NCI-H1436 treated with DMSO at 0.1 percent for 48 hours (cell line): ENCODE measurements around the gene IVL.

ENCODE experiments used
- DNase-seq: peaks from one replicate; lab custom pipeline; 2025; lab: John Stamatoyannopoulos, UW

Gene IVL, protein sequence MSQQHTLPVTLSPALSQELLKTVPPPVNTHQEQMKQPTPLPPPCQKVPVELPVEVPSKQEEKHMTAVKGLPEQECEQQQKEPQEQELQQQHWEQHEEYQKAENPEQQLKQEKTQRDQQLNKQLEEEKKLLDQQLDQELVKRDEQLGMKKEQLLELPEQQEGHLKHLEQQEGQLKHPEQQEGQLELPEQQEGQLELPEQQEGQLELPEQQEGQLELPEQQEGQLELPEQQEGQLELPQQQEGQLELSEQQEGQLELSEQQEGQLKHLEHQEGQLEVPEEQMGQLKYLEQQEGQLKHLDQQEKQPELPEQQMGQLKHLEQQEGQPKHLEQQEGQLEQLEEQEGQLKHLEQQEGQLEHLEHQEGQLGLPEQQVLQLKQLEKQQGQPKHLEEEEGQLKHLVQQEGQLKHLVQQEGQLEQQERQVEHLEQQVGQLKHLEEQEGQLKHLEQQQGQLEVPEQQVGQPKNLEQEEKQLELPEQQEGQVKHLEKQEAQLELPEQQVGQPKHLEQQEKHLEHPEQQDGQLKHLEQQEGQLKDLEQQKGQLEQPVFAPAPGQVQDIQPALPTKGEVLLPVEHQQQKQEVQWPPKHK

DNA sequence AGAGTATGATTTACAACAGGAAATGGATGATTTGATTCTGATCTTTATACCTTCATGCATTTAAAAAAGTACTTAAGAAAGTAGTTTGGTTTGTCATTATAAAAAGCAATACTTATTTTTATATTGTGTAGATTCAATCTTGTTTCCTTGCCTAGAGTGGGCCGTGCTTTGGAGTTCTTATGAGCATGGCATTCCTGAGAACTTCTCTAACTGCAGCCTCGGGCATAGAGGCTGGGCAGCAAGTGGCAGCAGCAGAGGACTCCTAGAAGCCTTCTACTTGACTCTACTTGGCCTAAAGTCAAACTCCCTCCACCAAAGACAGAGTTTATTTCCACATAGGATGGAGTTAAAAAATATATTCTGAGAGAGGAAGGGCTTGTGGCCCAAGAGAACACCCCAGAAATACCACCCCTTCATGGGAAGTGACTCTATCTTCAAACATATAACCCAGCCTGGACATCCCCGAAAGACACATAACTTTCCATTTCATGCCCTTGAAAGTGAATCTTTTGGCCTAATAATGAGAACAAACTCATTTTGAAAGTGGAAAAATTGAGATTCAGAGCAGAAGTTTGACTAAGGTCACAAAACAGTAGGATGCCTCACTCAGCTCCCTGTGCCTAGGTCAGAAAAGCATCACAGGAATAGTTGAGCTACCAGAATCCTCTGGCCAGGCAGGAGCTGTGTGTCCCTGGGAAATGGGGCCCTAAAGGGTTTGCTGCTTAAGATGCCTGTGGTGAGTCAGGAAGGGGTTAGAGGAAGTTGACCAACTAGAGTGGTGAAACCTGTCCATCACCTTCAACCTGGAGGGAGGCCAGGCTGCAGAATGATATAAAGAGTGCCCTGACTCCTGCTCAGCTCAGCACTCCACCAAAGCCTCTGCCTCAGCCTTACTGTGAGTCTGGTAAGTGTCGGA, at the start of gene IVL:
Gene IVL (plus strand): TSS at position 861 of the 916 bp plus-strand sequence. CDS start 1,252 bp downstream, outside the sequence.
- DNase-seq: no peak

DNA sequence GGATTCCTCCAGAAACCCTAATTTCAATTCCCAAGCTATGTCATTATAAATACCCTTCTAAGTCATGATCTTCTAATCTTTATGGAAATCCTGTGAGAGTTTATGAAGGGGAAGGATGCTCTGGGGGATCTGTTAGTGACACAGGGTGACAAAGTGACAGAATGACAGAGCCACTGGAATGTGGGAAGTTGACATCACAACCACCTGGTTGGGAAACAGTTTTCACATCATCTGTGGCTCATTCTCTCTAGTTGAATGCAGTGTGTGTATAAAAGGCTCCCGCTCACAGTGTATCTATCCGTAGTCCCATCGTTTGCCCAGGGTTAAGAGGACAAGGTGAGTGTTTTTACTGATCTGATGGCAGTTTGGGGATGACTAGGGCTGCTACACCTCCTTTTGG, 48.6 kb upstream of the IVL start, which contains the start of gene LCE7A:
Gene LCE7A (plus strand): TSS at position 301 of the 400 bp plus-strand sequence. CDS start 702 bp downstream, outside the sequence.
- DNase-seq: no peak

- DNase-seq: no peak
Observed at GRCh38 chr1:152860129-152860528, 48.2 kb upstream of the IVL start.

DNA sequence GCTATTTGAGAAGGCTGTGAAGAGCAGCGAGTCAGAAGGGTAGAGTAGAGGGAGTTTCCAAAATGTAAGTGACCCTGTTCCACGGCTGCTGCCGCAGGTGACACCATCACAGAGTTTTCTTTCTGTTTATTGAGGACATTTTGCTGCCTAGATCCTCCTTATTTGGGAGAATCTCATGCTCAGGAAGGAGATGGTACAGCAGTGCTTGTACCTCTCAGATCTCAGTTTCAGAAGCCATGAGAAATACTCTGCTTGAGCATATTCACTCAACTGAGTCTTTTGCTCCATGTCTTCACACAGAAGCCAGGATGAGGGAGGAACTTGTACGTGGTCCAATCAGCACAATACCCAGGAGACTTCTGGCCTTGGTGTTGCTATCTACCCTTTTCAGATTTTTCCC, 47.0 kb upstream of the IVL start:
- DNase-seq: no peak

GRCh38 chr1:152864443-152864842, 43.9 kb upstream of the IVL start:
- no peak for DNase-seq

DNA sequence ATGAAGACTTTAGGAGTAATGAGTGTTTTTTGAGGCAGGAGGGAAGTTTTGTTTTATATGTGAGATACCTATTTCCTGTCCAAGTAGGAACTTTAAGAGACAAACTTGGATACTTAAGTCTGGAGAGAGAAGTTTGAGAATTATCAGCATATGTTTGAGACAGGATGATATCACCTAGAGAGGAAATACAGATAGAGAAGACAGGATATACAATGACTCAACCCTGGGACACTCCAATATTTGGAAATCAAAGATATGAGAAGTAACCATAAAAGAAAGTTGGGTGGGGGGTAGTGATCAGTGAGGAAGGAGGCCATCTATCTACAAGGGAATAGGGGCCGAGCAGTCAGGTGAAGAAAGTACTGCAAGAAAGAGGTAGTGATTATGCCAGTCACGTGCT, 42.0 kb upstream of the IVL start:
- no peak for DNase-seq

DNA sequence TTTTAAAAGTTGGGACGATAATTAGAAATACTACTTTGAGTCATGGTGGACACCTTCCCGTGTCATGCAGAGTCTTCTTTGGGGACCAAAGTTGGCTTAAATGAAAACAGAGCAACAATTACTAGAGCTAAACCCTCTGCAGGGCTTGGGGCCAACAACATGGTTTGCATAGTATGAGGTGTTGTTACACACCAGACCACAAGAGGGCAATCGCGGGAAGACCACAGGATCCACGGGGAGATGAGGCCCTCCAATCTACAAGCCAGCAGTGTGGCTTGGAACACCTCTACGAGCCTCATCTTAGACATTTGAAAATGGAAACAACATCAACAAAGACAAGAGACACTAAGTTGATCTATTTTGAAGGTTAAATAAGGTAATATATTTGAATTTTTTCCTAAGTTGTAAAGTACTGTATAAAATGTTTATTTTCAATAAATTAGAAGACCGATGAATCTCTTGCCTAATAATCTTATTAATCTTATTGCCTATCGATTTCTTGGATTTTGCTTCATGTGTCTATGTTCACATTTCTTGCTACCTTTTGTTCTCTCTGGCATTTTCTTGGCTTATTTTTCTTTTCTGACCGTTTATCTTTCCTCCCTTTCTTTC, 38.4 kb upstream of the IVL start:
- DNase-seq: no peak

DNA sequence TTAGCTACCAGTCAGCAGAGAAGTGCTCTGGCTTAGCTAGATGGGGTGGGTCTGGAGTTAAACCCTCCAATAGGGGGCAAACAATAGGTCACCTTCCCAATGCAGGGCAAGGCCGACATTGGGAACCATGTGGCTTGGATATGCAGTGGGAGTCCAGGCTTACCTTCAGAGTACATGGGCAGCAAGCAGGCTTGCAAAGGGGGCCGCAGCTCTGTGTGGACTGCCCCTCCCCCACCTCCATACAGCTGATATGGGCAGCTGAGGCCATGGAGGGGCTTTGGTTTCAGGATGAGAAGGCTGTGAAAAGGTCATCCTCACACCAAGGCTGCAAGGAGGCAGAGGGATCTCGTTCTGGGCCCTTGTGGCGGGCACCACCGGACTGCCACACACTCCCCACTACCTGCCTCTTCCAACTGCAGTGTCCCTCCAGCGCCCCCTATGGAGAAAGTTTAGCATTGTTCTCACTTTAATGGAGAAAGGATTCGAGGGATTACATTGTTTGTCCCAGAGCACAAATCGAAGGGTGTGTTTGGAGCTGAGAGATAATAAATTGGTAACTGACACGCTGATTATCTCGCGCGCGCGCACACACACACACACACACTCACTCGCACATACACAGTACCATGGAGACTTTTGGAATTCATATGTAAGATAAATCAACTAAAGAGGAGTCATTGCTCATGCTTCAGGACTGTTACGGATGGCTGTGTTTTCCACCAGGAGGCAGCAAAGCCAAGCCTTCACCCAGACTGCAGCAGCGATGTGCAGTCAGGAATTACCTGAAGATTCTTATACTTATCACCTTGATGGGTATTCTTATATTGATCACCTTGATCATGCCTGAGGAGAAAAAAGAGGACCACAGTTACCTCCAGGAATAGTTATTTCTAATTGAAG, 37.3 kb upstream of the IVL start:
- DNase-seq: no peak

DNA sequence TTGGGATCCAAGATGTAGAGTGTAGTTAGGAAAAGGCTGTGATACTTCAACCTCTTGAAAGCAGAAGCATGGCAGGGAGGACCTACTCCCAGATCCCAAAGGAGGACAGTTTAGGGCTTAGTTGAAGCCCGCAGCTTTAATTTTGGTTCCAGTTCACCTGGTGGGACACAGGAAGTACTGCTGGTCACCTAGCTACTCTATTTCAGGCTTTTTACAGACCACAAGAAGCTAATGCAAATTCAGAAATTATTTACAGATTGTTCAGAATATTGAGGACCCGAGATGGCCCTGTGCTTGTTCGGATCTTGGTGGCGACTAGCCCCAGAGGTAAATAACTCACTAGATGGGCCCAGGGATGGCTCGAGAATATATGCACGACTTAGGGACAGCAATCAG, 36.6 kb upstream of the IVL start:
- no peak for DNase-seq

DNA sequence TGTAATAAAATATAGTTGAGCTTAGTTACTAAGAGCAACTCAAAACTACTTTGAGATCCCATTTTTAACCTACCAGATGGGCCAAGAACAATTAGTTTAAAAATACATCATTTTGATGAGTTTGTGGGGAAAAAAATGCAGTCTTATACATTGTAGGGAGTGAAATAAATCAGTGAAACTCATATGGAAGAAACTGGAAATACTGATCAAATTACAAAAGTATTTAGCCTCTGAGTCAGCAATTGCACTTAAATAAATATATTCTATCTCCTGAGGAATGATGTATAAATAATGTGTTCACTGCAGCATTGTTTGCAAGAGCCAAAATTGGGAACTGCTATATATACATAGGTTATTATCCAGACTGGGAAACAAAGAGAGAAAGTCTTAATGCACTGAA, 34.9 kb upstream of the IVL start:
- no peak for DNase-seq

- DNase-seq: no peak
Observed at GRCh38 chr1:152876827-152877226, 31.5 kb upstream of the IVL start.

DNA sequence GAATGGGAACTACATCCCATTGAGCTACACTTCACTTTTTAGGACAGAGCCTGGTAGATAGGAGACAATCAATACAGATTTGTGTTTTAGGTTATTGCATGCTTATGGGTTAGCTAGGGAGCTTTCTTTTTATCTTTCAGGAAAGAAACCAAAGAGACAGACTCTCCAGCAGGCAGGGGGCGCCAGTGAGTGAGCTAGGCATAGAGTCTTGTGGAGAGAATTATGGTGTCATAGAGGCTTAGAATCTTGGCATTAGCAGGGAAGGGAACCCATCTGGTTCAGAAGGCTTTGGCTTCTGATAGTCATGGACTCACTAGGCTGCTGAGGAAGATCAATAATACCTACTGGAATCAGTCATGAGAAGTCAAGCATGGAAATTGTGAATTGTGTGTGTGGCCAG, 30.3 kb upstream of the IVL start, which contains the start of gene SMCP:
Gene SMCP (plus strand): TSS at position 281 of the 400 bp plus-strand sequence. CDS start 6,101 bp downstream, outside the sequence.
- DNase-seq: no peak

GRCh38 chr1:152879559-152880198, 28.7 kb upstream of the IVL start:
- no peak for DNase-seq

DNA sequence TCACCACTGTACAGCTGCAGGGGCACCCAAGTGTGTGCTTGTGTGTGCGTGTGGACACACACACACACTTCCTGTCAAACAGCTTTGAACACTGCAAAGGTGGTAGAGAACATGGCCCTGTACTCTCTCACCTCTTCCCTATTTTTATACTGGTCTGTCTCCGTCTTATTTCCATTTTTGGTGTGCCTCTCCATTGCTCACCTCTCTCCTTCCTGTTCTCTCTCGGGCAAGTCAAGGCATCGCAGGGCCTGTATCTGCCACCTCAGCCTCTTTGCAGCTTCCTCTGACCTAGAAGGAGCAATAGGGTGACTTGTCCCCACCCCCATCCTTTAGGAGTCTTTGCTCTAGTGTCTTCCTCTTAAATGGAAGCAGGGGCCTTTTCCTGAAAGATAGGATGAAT, 28.0 kb upstream of the IVL start:
- no peak for DNase-seq

GRCh38 chr1:152880907-152881306, 27.4 kb upstream of the IVL start:
- no peak for DNase-seq

DNA sequence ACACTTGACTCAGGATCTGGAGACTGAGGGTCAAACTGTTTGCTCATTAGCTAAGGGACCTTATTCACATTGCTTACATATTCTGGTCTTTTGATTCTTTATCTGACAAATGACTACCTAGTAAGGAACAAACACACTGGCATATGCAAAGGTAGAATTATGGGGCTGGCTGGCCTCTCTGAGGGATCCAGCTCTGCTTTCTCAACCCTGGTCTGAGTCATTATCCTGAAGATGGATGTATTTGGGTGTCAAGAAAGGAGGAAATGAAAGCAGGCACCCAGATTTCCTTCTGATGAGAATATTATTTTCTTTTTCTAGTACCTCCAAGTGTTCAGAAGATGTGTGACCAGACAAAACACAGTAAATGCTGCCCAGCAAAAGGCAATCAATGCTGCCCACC, 24.3 kb upstream of the IVL start:
- no peak for DNase-seq

DNA sequence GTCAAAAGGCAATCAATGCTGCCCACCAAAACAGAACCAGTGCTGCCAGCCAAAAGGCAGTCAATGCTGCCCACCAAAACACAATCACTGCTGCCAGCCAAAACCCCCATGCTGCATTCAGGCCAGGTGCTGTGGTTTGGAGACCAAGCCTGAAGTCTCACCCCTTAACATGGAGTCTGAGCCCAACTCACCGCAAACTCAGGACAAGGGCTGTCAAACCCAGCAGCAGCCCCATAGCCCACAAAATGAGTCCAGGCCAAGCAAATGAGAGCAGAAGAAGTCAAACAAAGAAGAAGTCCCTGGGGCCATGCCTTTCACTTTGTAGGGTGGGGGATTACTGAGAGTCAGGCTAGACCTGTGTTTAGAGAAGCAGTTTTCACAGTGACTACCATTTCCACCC, 23.8 kb upstream of the IVL start:
- no peak for DNase-seq

- no peak for DNase-seq
Observed at GRCh38 chr1:152884966-152885624, 23.3 kb upstream of the IVL start.

GRCh38 chr1:152886085-152886484, 22.3 kb upstream of the IVL start:
- DNase-seq: no peak
